HG03439 (cell line): Measurements from ENCODE around the gene TPK1.
"Not testable (repeated sequence)": the region's sequence is repeated elsewhere in the genome, so short reads cannot be mapped to it uniquely, and the experiment has no call there.

ENCODE experiments used
- ATAC-seq: cut with Tn5 transposase; IDR thresholded peaks from one replicate; pipeline ENCODE4 v1.9.1; 2021; ENCODE audit warnings: mild to moderate bottlenecking, moderate library complexity; ENCODE audit not compliant: unreplicated experiment

Gene TPK1

GRCh38 chr7:144777889-144778288, 58.0 kb downstream of the TPK1 start:
- ATAC-seq: not testable (repeated sequence)

GRCh38 chr7:144777005-144777839, 58.6 kb downstream of the TPK1 start:
- no peak for ATAC-seq

GRCh38 chr7:144776447-144776846, 59.4 kb downstream of the TPK1 start:
- ATAC-seq: no peak

GRCh38 chr7:144775749-144776148, 60.1 kb downstream of the TPK1 start:
- no peak for ATAC-seq

GRCh38 chr7:144771927-144772326, 63.9 kb downstream of the TPK1 start:
- no peak for ATAC-seq

GRCh38 chr7:144771174-144771573, 64.7 kb downstream of the TPK1 start:
- no peak for ATAC-seq

- ATAC-seq: no peak
These were observed 66.5 kb downstream of the TPK1 start for GRCh38 chr7:144769352-144769751.

GRCh38 chr7:144768633-144769032, 67.2 kb downstream of the TPK1 start:
- ATAC-seq: no peak

GRCh38 chr7:144763291-144763690, 72.6 kb downstream of the TPK1 start:
- ATAC-seq: no peak

GRCh38 chr7:144762853-144763252, 73.0 kb downstream of the TPK1 start:
- no peak for ATAC-seq

GRCh38 chr7:144761493-144761892, 74.4 kb downstream of the TPK1 start:
- no peak for ATAC-seq

GRCh38 chr7:144759653-144760052, 76.2 kb downstream of the TPK1 start:
- no peak for ATAC-seq

- ATAC-seq: no peak
These were observed 87.9 kb downstream of the TPK1 start for GRCh38 chr7:144747936-144748335.

GRCh38 chr7:144738708-144739314, 97.0 kb downstream of the TPK1 start:
- ATAC-seq: peak; percentile 86

GRCh38 chr7:144738146-144738545, 97.7 kb downstream of the TPK1 start:
- no peak for ATAC-seq

- ATAC-seq: no peak
These were observed 98.9 kb downstream of the TPK1 start for GRCh38 chr7:144736880-144737493.

GRCh38 chr7:144735505-144736276, 100.2 kb downstream of the TPK1 start:
- ATAC-seq: no peak

GRCh38 chr7:144731661-144732351, 104.0 kb downstream of the TPK1 start:
- ATAC-seq: no peak

GRCh38 chr7:144730224-144730623, 105.6 kb downstream of the TPK1 start:
- no peak for ATAC-seq

GRCh38 chr7:144729226-144729625, 106.6 kb downstream of the TPK1 start:
- no peak for ATAC-seq

- ATAC-seq: no peak
These were observed 107.3 kb downstream of the TPK1 start for GRCh38 chr7:144728551-144728950.
